Chondrocyte (in vitro differentiated cells): ENCODE data around the gene SMC4. TPM values are rescaled to one million over a fixed set of nuclear protein-coding genes. Genes with fewer than 3 reads are reported as not detected.
A peak's percentile ranks its signal among the peaks of the same experiment; 100 is the strongest.

Experiments
- DNase-seq: peaks from one replicate; pipeline ENCODE4 v3.0.0; 2021; ENCODE audit warnings: mixed read lengths, low spot score
- H3K27ac Mint-ChIP-seq: one replicate; pipeline ENCODE4 v1.8.0; 2021; ENCODE audit warnings: mild to moderate bottlenecking, moderate library complexity, mixed read lengths; ENCODE audit not compliant: unreplicated experiment
- H3K27me3 Mint-ChIP-seq: 2 replicates; pipeline ENCODE4 v1.8.0; 2021; ENCODE audit warnings: low read depth, mixed read lengths
- H3K36me3 Mint-ChIP-seq: 2 replicates; pipeline ENCODE4 v1.8.0; 2021; ENCODE audit warnings: low read depth, mixed read lengths
- H3K4me1 Mint-ChIP-seq: 2 replicates; pipeline ENCODE4 v1.8.0; 2021; ENCODE audit warnings: low read depth, mild to moderate bottlenecking, mixed read lengths
- H3K4me3 Mint-ChIP-seq: one replicate; pipeline ENCODE4 v1.8.0; 2021; ENCODE audit warnings: mild to moderate bottlenecking, moderate library complexity, mixed read lengths; ENCODE audit not compliant: unreplicated experiment
- H3K9me3 Mint-ChIP-seq: 2 replicates; pipeline ENCODE4 v1.8.0; 2021; ENCODE audit warnings: low read depth, mixed read lengths
- CTCF ChIP-seq: fragments of 200-600 bp; sonication (generic); IDR thresholded peaks from 2 replicates; pipeline ENCODE4 v1.5.0; 2021; ENCODE audit warnings: antibody characterized with exemption, mild to moderate bottlenecking, moderate library complexity
- total RNA-seq: library from RNA; stranded (reverse); gene quantifications from 3 replicates; pipeline ENCODE4 v1.2.1, GENCODE V29; 2021

Gene SMC4
- total RNA-seq, 1 donor from 2014 or later = 38.7 TPM

GRCh38 chr3:160446522-160447056 lies 47.1 kb downstream of the SMC4 start:
- Mint-ChIP-seq H3K4me1 (peaks cover 58% of the 10 kb centered on the region), H3K27me3 (no peaks in the 10 kb centered on the region), H3K36me3 (peaks cover 7% of the 10 kb centered on the region), H3K9me3 (no peaks in the 10 kb centered on the region), H3K27ac (peak overlapping the region; percentile 99), H3K4me3 (peak overlapping the region; percentile 48)
- no peak for DNase-seq
- TF ChIP-seq CTCF = no peak

- no peak for DNase-seq
- peak overlapping the region; percentile 99 for H3K27ac Mint-ChIP-seq
- peak overlapping the region; percentile 94 for H3K4me3 Mint-ChIP-seq
- peaks cover 54% of the 10 kb centered on the region for H3K4me1 Mint-ChIP-seq
- H3K36me3 Mint-ChIP-seq = peaks cover 7% of the 10 kb centered on the region
- H3K27me3 Mint-ChIP-seq = no peaks in the 10 kb centered on the region
- no peaks in the 10 kb centered on the region for H3K9me3 Mint-ChIP-seq
- no peak for TF ChIP-seq CTCF
Measured at GRCh38 chr3:160447544-160447943, 48.1 kb downstream of the SMC4 start.

- H3K36me3 Mint-ChIP-seq = peaks cover 7% of the 10 kb centered on the region
- no peaks in the 10 kb centered on the region for H3K27me3 Mint-ChIP-seq
- DNase-seq = no peak
- H3K4me1 Mint-ChIP-seq = peaks cover 54% of the 10 kb centered on the region
- H3K4me3 Mint-ChIP-seq = peak overlapping the region; percentile 94
- TF ChIP-seq CTCF = no peak
- no peaks in the 10 kb centered on the region for H3K9me3 Mint-ChIP-seq
- peak overlapping the region; percentile 99 for H3K27ac Mint-ChIP-seq
Measured at GRCh38 chr3:160448845-160449635, 49.6 kb downstream of the SMC4 start.

- Mint-ChIP-seq H3K4me1 (peaks cover 49% of the 10 kb centered on the region), H3K36me3 (peaks cover 3% of the 10 kb centered on the region), H3K27me3 (no peaks in the 10 kb centered on the region), H3K4me3 (peak within 1 kb of the TSS; percentile 94), H3K9me3 (no peaks in the 10 kb centered on the region), H3K27ac (peak within 1 kb of the TSS; percentile 99)
- TF ChIP-seq CTCF = peak; percentile 45
- DNase-seq = peak; percentile 97
Measured at GRCh38 chr3:160449636-160450598, 50.5 kb downstream of the SMC4 start, which contains the start of gene TRIM59. TRIM59 (minus strand) TSS chr3:160449786; CDS start chr3:160439183, 10,603 bp downstream.

- peak overlapping the region; percentile 99 for H3K27ac Mint-ChIP-seq
- no peak for DNase-seq
- H3K4me1 Mint-ChIP-seq = peaks cover 49% of the 10 kb centered on the region
- H3K9me3 Mint-ChIP-seq = no peaks in the 10 kb centered on the region
- H3K4me3 Mint-ChIP-seq = peak overlapping the region; percentile 94
- peak; percentile 49 for TF ChIP-seq CTCF
- H3K36me3 Mint-ChIP-seq = peaks cover 2% of the 10 kb centered on the region
- H3K27me3 Mint-ChIP-seq = no peaks in the 10 kb centered on the region
Measured at GRCh38 chr3:160450846-160451245, 51.4 kb downstream of the SMC4 start.
